ENCODE data around the gene GPR39. TPM values are rescaled to one million over a fixed set of nuclear protein-coding genes. Genes with fewer than 3 reads are reported as not detected.

The GPR39 gene
- total RNA-seq, 1 experiment from 2014 or later: 20.9 TPM

DNA sequence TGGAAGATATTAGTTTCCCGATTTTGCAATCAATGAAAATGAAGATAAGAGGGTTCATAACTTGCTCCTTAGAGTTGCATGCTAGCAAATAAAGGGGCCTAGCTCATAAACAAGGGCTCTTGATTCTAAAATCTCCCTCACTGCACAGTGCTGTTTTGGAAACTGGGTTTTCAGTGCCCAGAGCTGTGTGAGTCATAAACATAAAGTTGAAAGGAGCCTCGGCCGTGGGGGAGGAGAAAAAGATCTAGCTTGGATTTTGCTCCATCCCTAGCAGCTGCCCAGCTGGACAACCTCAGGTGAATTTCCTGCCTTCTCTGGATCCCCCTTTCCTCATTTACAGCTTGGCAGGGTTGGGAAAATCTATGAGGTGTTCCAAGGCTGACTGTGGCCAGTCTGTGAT, 210.9 kb downstream of the GPR39 start:
- intact Hi-C loops (cut with micrococcal nuclease; ENCODE audit: unreplicated experiment): no loop called here
- no peak overlapping the region for H3K4me3 ChIP-seq
- no TSS peak for BruUV-seq (replicated peaks)
- 0 out of 2 replicates have a peak, but pooled peaks cover 10% of the 10 kb centered on the region for H4K20me1 ChIP-seq (ENCODE audit: insufficient read depth)
- no peaks in the 10 kb centered on the region for H3F3A ChIP-seq (ENCODE audit: insufficient read depth, low read depth)
- no peak overlapping the region for H2AFZ ChIP-seq
- no peaks in the 10 kb centered on the region for H3K9me3 ChIP-seq (ENCODE audit: insufficient read depth, low read depth)
- no peaks in the 10 kb centered on the region for H3K27me3 ChIP-seq (ENCODE audit: insufficient read depth, low read depth)
- TF ChIP-seq EZH2 (IDR thresholded peaks at IDR 0.05; ENCODE audit: low read depth) (no peak), CTCF (conservative IDR thresholded peaks at IDR 0.05) (no peak)
- H3K36me3 ChIP-seq (ENCODE audit: low read depth): no peaks in the 10 kb centered on the region
- no peak overlapping the region for H3K27ac ChIP-seq
- H3K79me2 ChIP-seq (ENCODE audit: low read depth): peaks cover 8% of the 10 kb centered on the region
- no peak overlapping the region for H3K4me2 ChIP-seq
- DNase-seq: no peak
- POLR2A ChIA-PET (ENCODE audit: unreplicated experiment): no interaction called here
- H3K4me1 ChIP-seq (replicated peaks; ENCODE audit: insufficient read depth): no peaks in the 10 kb centered on the region
- no peaks in the 10 kb centered on the region for H3K9me2 ChIP-seq (ENCODE audit: insufficient read depth)
- CTCF ChIA-PET: no interaction called here

DNA sequence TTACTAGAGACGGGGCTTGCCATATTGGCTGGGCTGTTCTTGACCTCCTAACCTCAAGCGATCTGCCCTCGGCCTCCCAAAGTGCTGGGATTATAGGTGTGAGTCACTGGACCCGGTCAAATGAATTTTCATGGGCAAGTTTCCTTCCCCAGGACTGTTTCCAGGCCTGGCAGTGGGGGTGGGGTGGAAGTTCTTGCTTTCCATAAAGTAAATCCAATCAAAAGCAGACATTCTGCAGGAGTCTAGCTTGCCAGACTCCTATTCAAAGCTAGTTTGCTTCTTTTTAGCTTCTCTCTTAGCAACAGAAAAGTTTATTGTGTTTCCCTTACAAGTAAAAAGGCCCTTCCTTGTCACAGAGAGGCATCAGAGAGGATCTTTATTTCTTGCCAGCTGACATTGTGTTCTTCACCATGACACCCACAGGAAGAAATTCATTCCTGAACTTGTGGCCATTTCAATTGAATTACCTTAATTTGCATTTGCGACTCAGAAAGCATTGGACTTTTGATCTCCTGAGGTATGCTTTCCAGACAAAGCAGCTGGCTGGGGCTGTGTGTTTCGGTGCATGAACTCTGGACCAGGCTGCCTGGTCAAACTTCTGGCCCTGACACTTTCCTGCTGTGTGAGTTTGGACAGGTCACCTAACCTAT, 215.5 kb downstream of the GPR39 start:
- Histone ChIP-seq H3K79me2 (ENCODE audit: low read depth) (peaks cover 8% of the 10 kb centered on the region), H3K4me2 (no peak overlapping the region), H3K36me3 (ENCODE audit: low read depth) (no peaks in the 10 kb centered on the region), H3K27me3 (ENCODE audit: insufficient read depth, low read depth) (no peaks in the 10 kb centered on the region), H3K27ac (no peak overlapping the region), H4K20me1 (ENCODE audit: insufficient read depth) (0 out of 2 replicates have a peak, but pooled peaks cover 13% of the 10 kb centered on the region), H3F3A (ENCODE audit: insufficient read depth, low read depth) (no peaks in the 10 kb centered on the region), H3K4me3 (no peak overlapping the region), H3K4me1 (replicated peaks; ENCODE audit: insufficient read depth) (no peaks in the 10 kb centered on the region), H2AFZ (no peak overlapping the region), H3K9me3 (ENCODE audit: insufficient read depth, low read depth) (no peaks in the 10 kb centered on the region), H3K9me2 (ENCODE audit: insufficient read depth) (no peaks in the 10 kb centered on the region)
- peak in 1 of 2 experiments; percentile 16 for DNase-seq
- ChIA-PET CTCF (interaction anchor here (0.7 kb wide), 1 partner anchor 43 kb away, joined by 3 read pairs; no protein-coding TSS in a partner anchor), POLR2A (ENCODE audit: unreplicated experiment) (interaction anchor here (0.6 kb wide), 1 partner anchor 44 kb away, joined by 21 read pairs; no protein-coding TSS in a partner anchor)
- BruUV-seq (replicated peaks): no TSS peak
- TF ChIP-seq EZH2 (IDR thresholded peaks at IDR 0.05; ENCODE audit: low read depth) (no peak), CTCF (conservative IDR thresholded peaks at IDR 0.05) (no peak)
- intact Hi-C loops (cut with micrococcal nuclease; ENCODE audit: unreplicated experiment): no loop called here

DNA sequence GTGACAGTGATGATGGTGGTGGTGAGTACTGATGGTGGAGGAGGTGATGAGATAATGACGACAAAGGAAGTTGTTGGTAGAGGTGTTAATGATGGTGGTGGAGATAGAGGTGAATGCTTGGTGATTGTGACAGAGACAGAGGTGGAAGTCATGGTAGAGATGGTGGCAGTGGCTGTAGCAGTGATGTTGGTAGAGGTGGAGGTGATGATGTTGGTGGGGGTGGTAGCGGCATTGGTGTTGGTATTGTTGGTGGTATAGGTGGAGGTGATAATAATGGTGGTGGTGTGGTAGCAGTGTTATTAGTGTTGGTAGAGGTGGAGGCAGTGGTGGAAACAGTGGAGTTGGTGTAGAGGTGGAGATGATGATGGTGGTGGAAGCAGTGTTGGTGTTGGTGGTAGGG, 217.0 kb downstream of the GPR39 start:
- no peaks in the 10 kb centered on the region for H3K9me2 ChIP-seq (ENCODE audit: insufficient read depth)
- TF ChIP-seq EZH2 (IDR thresholded peaks at IDR 0.05; ENCODE audit: low read depth): no peak
- TF ChIP-seq CTCF (conservative IDR thresholded peaks at IDR 0.05): no peak
- no peak overlapping the region for H3K27ac ChIP-seq
- no peaks in the 10 kb centered on the region for H3K36me3 ChIP-seq (ENCODE audit: low read depth)
- peaks cover 13% of the 10 kb centered on the region; the same call in 1 of the 2 replicates for H4K20me1 ChIP-seq (ENCODE audit: insufficient read depth)
- no peaks in the 10 kb centered on the region for H3K27me3 ChIP-seq (ENCODE audit: insufficient read depth, low read depth)
- H3K4me2 ChIP-seq: no peak overlapping the region
- ChIA-PET CTCF (no interaction called here), POLR2A (ENCODE audit: unreplicated experiment) (no interaction called here)
- no TSS peak for BruUV-seq (replicated peaks)
- H3F3A ChIP-seq (ENCODE audit: insufficient read depth, low read depth): no peaks in the 10 kb centered on the region
- H3K4me3 ChIP-seq: no peak overlapping the region
- H3K79me2 ChIP-seq (ENCODE audit: low read depth): peaks cover 6% of the 10 kb centered on the region
- H3K4me1 ChIP-seq (replicated peaks; ENCODE audit: insufficient read depth): no peaks in the 10 kb centered on the region
- intact Hi-C loops (cut with micrococcal nuclease; ENCODE audit: unreplicated experiment): no loop called here
- DNase-seq: no peak
- no peak overlapping the region for H2AFZ ChIP-seq
- H3K9me3 ChIP-seq (ENCODE audit: insufficient read depth, low read depth): no peaks in the 10 kb centered on the region
